GM23248 (cell line): ENCODE data around the gene TYMP. TPM values are rescaled to one million over a fixed set of nuclear protein-coding genes. Genes with fewer than 3 reads are reported as not detected.

ENCODE experiments used
- DNase-seq: peaks from one replicate; pipeline ENCODE4 v3.0.0-alpha.2; 2015
- H2AFZ ChIP-seq: fragments of 200-600 bp; sonication (generic); 2 replicates; pipeline ENCODE4 v1.6.1; 2016; ENCODE audit warnings: antibody characterized with exemption
- H3F3A ChIP-seq: fragments of 200-600 bp; sonication (generic); 2 replicates; pipeline ENCODE4 v1.6.1; 2016; ENCODE audit warnings: mild to moderate bottlenecking, antibody characterized with exemption, mixed run types; ENCODE audit not compliant: insufficient read depth
- H3K27ac ChIP-seq: fragments of 200-600 bp; sonication (generic); 2 replicates; pipeline ENCODE4 v1.5.1; 2016; ENCODE audit warnings: mild to moderate bottlenecking
- H3K27me3 ChIP-seq: fragments of 200-600 bp; sonication (generic); replicated peaks from 2 replicates; pipeline ENCODE4 v1.6.1; 2016; ENCODE audit warnings: mild to moderate bottlenecking; ENCODE audit not compliant: insufficient read depth
- H3K36me3 ChIP-seq: fragments of 200-600 bp; sonication (generic); 2 replicates; pipeline ENCODE4 v1.6.1; 2016; ENCODE audit warnings: low read depth, mild to moderate bottlenecking
- H3K4me1 ChIP-seq: fragments of 200-600 bp; sonication (generic); 2 replicates; pipeline ENCODE4 v1.6.1; 2016; ENCODE audit warnings: mild to moderate bottlenecking; ENCODE audit not compliant: insufficient read depth
- H3K4me2 ChIP-seq: fragments of 200-600 bp; sonication (generic); one replicate; pipeline ENCODE4 v1.6.1; 2016; ENCODE audit warnings: mild to moderate bottlenecking; ENCODE audit not compliant: unreplicated experiment
- H3K4me3 ChIP-seq: fragments of 200-600 bp; sonication (generic); 2 replicates; pipeline ENCODE4 v1.5.1; 2016; ENCODE audit warnings: mild to moderate bottlenecking
- H3K79me2 ChIP-seq: fragments of 200-600 bp; sonication (generic); 2 replicates; pipeline ENCODE4 v1.6.1; 2016; ENCODE audit warnings: mild to moderate bottlenecking; ENCODE audit not compliant: insufficient read depth
- H3K9ac ChIP-seq: fragments of 200-600 bp; sonication (generic); 2 replicates; pipeline ENCODE4 v1.6.1; 2016; ENCODE audit warnings: mild to moderate bottlenecking
- H3K9me2 ChIP-seq: fragments of 200-600 bp; sonication (generic); 2 replicates; pipeline ENCODE4 v1.6.1; 2016; ENCODE audit warnings: mixed run types, mild to moderate bottlenecking, moderate library complexity; ENCODE audit not compliant: insufficient read depth
- H3K9me3 ChIP-seq: fragments of 200-600 bp; sonication (generic); one replicate; pipeline ENCODE4 v1.6.1; 2017; ENCODE audit warnings: low read depth
- H4K20me1 ChIP-seq: fragments of 200-600 bp; sonication (generic); 2 replicates; pipeline ENCODE4 v1.6.0; 2016; ENCODE audit not compliant: insufficient read depth
- EZH2 ChIP-seq: fragments of 200-600 bp; sonication (generic); IDR thresholded peaks from 2 replicates; pipeline ENCODE4 v1.6.1; 2018; ENCODE audit warnings: antibody characterized with exemption, mild to moderate bottlenecking; ENCODE audit not compliant: insufficient read depth, poor library complexity, severe bottlenecking
- EZH2phosphoT487 ChIP-seq: fragments of 200-600 bp; sonication (generic); IDR thresholded peaks from 2 replicates; pipeline ENCODE4 v1.6.1; 2018; ENCODE audit warnings: antibody characterized with exemption, moderate library complexity, mild to moderate bottlenecking, low read depth; ENCODE audit not compliant: insufficient read depth
- WGBS, 2 experiments: methylation state at CpG; one replicate each; pipeline ENCODE4 v1.1.6; 2015 to 2017; ENCODE audit warnings: low lambda C conversion rate in 2 of 2, low coverage in 1 of 2; ENCODE audit errors: missing lambda C conversion rate in 2 of 2; 5-methylcytosine and 5-hydroxymethylcytosine counted together
- in situ Hi-C: fragments of 300-500 bp; cut with MboI; formaldehyde crosslinking; loops from 2 replicates; pipeline ENCODE4 v1.15.0; 2020
- polyA plus RNA-seq: library from polyadenylated mRNA; unstranded; fragments of >200 nt; fragmentation: Nextera tagmentation; extraction: Ambion mirVana; gene quantifications from 2 replicates; pipeline ENCODE4 v1.2.1, GENCODE V29; 2016
- total RNA-seq: library from RNA; depleted of rRNA; stranded (reverse); fragments of >200 nt; shearing (Covaris generic); gene quantifications from 2 replicates; pipeline ENCODE4 v1.2.3, GENCODE V29; 2014

TYMP gene
- total and polyA plus RNA-seq, 2 experiments from 2014 or later = 24.3 to 33.2 TPM

GRCh38 chr22:50560034-50560433 is 30.2 kb upstream of the TYMP start:
- Histone ChIP-seq H3K9me3 (no peaks in the 10 kb centered on the region), H3K79me2 (no peaks in the 10 kb centered on the region), H3K4me1 (no peaks in the 10 kb centered on the region), H3K9ac (no peak overlapping the region), H4K20me1 (no peaks in the 10 kb centered on the region), H3F3A (no peaks in the 10 kb centered on the region), H3K4me3 (no peak overlapping the region), H3K4me2 (no peak overlapping the region), H3K27ac (no peak overlapping the region), H3K27me3 (no peaks in the 10 kb centered on the region), H3K36me3 (no peaks in the 10 kb centered on the region), H3K9me2 (no peaks in the 10 kb centered on the region), H2AFZ (no peak overlapping the region)
- WGBS, 2 experiments = 92 to 93% methylated on average over 3 of the region's 3 CpGs
- no peak for DNase-seq
- in situ Hi-C loops = no loop called here
- no peak for TF ChIP-seq EZH2phosphoT487
- TF ChIP-seq EZH2 = no peak

- H3K36me3 ChIP-seq = no peaks in the 10 kb centered on the region
- no peaks in the 10 kb centered on the region for H3F3A ChIP-seq
- H3K4me1 ChIP-seq = no peaks in the 10 kb centered on the region
- H3K4me2 ChIP-seq = no peak overlapping the region
- no peak overlapping the region for H2AFZ ChIP-seq
- H3K27me3 ChIP-seq = no peaks in the 10 kb centered on the region
- H3K4me3 ChIP-seq = no peak overlapping the region
- H3K27ac ChIP-seq = no peak overlapping the region
- in situ Hi-C loops = no loop called here
- no peaks in the 10 kb centered on the region for H4K20me1 ChIP-seq
- no peaks in the 10 kb centered on the region for H3K79me2 ChIP-seq
- DNase-seq = no peak
- no peaks in the 10 kb centered on the region for H3K9me3 ChIP-seq
- H3K9me2 ChIP-seq = no peaks in the 10 kb centered on the region
- TF ChIP-seq EZH2 (no peak), EZH2phosphoT487 (no peak)
- WGBS, 2 experiments = 15 to 20% methylated on average over 5 of the region's 5 CpGs
- H3K9ac ChIP-seq = no peak overlapping the region
Observed at GRCh38 chr22:50556703-50557102, 26.9 kb upstream of the TYMP start.

GRCh38 chr22:50553310-50553709 is 23.5 kb upstream of the TYMP start:
- H3K9me2 ChIP-seq = no peaks in the 10 kb centered on the region
- no peaks in the 10 kb centered on the region for H3K4me1 ChIP-seq
- H3K9me3 ChIP-seq = no peaks in the 10 kb centered on the region
- in situ Hi-C loops = no loop called here
- no peak for TF ChIP-seq EZH2phosphoT487
- TF ChIP-seq EZH2 = no peak
- H3K36me3 ChIP-seq = no peaks in the 10 kb centered on the region
- H3K27ac ChIP-seq = no peak overlapping the region
- no peaks in the 10 kb centered on the region for H3K79me2 ChIP-seq
- no peak overlapping the region for H3K4me2 ChIP-seq
- H3K27me3 ChIP-seq = peaks cover 2% of the 10 kb centered on the region
- WGBS, 2 experiments = 68 to 74% methylated on average over 8 of the region's 8 CpGs
- no peak overlapping the region for H3K4me3 ChIP-seq
- DNase-seq = no peak
- H3F3A ChIP-seq = no peaks in the 10 kb centered on the region
- no peaks in the 10 kb centered on the region for H4K20me1 ChIP-seq
- H3K9ac ChIP-seq = no peak overlapping the region
- H2AFZ ChIP-seq = no peak overlapping the region

GRCh38 chr22:50551160-50551752 is 21.4 kb upstream of the TYMP start:
- H3K27ac ChIP-seq = no peak overlapping the region
- WGBS, 2 experiments = 84 to 88% methylated on average over 11 of the region's 11 CpGs
- H3K27me3 ChIP-seq = peaks cover 8% of the 10 kb centered on the region
- H3K4me2 ChIP-seq = no peak overlapping the region
- no peaks in the 10 kb centered on the region for H3K36me3 ChIP-seq
- no peaks in the 10 kb centered on the region for H3K79me2 ChIP-seq
- H3K9me2 ChIP-seq = no peaks in the 10 kb centered on the region
- H3K9me3 ChIP-seq = no peaks in the 10 kb centered on the region
- H4K20me1 ChIP-seq = no peaks in the 10 kb centered on the region
- H2AFZ ChIP-seq = no peak overlapping the region
- TF ChIP-seq EZH2 = no peak
- TF ChIP-seq EZH2phosphoT487 = no peak
- DNase-seq = no peak
- in situ Hi-C loops = no loop called here
- no peak overlapping the region for H3K4me3 ChIP-seq
- no peaks in the 10 kb centered on the region for H3F3A ChIP-seq
- H3K4me1 ChIP-seq = no peaks in the 10 kb centered on the region
- no peak overlapping the region for H3K9ac ChIP-seq

- no peak overlapping the region for H3K4me3 ChIP-seq
- H4K20me1 ChIP-seq = no peaks in the 10 kb centered on the region
- TF ChIP-seq EZH2 = no peak
- TF ChIP-seq EZH2phosphoT487 = no peak
- H2AFZ ChIP-seq = no peak overlapping the region
- peaks cover 8% of the 10 kb centered on the region for H3K27me3 ChIP-seq
- no peaks in the 10 kb centered on the region for H3F3A ChIP-seq
- no peak overlapping the region for H3K4me2 ChIP-seq
- H3K36me3 ChIP-seq = no peaks in the 10 kb centered on the region
- H3K4me1 ChIP-seq = no peaks in the 10 kb centered on the region
- no peaks in the 10 kb centered on the region for H3K9me2 ChIP-seq
- in situ Hi-C loops = no loop called here
- no peak overlapping the region for H3K27ac ChIP-seq
- DNase-seq = no peak
- no peaks in the 10 kb centered on the region for H3K9me3 ChIP-seq
- WGBS, 2 experiments = 89 to 91% methylated on average over 8 of the region's 8 CpGs
- H3K79me2 ChIP-seq = no peaks in the 10 kb centered on the region
- no peak overlapping the region for H3K9ac ChIP-seq
Observed at GRCh38 chr22:50550395-50550794, 20.6 kb upstream of the TYMP start.
